ENCODE data around the gene BCO2.

Gene BCO2

GRCh38 chr11:112228706-112229105 lies 53.4 kb downstream of the BCO2 start:
- TF ChIP-seq TAF1 (IDR thresholded peaks at IDR 0.05; ENCODE audit: borderline replicate concordance, insufficient read depth, low read length) (no peak), FOXP2 (optimal IDR thresholded peaks at IDR 0.05; ENCODE audit: borderline replicate concordance, extremely low read depth, extremely low read length, insufficient read depth) (no peak), POLR2AphosphoS5 (IDR thresholded peaks at IDR 0.05; ENCODE audit: low read depth, low read length) (no peak), SIN3A (IDR thresholded peaks at IDR 0.05; ENCODE audit: borderline replicate concordance, insufficient read depth, low read length) (no peak), REST (IDR thresholded peaks at IDR 0.05; ENCODE audit: insufficient read depth in 1 of 2, low read depth in 2 of 2, low read length in 2 of 2) (no peak)

- TF ChIP-seq POLR2AphosphoS5 (IDR thresholded peaks at IDR 0.05; ENCODE audit: low read depth, low read length) (no peak), FOXP2 (optimal IDR thresholded peaks at IDR 0.05; ENCODE audit: borderline replicate concordance, extremely low read depth, extremely low read length, insufficient read depth) (no peak), REST (IDR thresholded peaks at IDR 0.05; ENCODE audit: insufficient read depth in 1 of 2, low read depth in 2 of 2, low read length in 2 of 2) (no peak), TAF1 (IDR thresholded peaks at IDR 0.05; ENCODE audit: borderline replicate concordance, insufficient read depth, low read length) (no peak), SIN3A (IDR thresholded peaks at IDR 0.05; ENCODE audit: borderline replicate concordance, insufficient read depth, low read length) (no peak)
These were observed 53.8 kb downstream of the BCO2 start for GRCh38 chr11:112229159-112229558.

- TF ChIP-seq SIN3A (IDR thresholded peaks at IDR 0.05; ENCODE audit: borderline replicate concordance, insufficient read depth, low read length): no peak
- TF ChIP-seq TAF1 (IDR thresholded peaks at IDR 0.05; ENCODE audit: borderline replicate concordance, insufficient read depth, low read length): no peak
- TF ChIP-seq FOXP2 (optimal IDR thresholded peaks at IDR 0.05; ENCODE audit: borderline replicate concordance, extremely low read depth, extremely low read length, insufficient read depth): no peak
- no peak for TF ChIP-seq POLR2AphosphoS5 (IDR thresholded peaks at IDR 0.05; ENCODE audit: low read depth, low read length)
- no peak for TF ChIP-seq REST (IDR thresholded peaks at IDR 0.05; ENCODE audit: insufficient read depth in 1 of 2, low read depth in 2 of 2, low read length in 2 of 2)
These were observed 54.6 kb downstream of the BCO2 start for GRCh38 chr11:112229746-112230433.

DNA sequence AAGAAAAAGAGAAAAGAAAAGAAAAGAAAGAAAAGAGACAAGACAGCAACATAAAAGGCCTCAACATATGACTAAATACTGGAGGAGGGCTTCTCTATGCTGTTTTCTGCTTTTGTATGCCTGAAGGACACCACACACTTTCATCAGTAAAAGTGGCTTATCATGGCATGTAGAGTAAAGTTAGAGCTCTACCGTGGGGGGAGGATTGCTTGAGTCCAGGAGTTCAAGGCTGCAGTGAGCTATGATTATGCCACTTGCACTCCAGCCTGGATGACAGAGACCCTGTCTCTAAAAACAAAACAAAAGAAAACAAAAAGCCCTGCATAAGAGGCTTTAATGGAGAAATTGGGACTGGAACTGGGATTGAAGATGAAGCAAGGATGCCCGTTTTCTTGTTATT lies 56.6 kb downstream of the BCO2 start:
- TF ChIP-seq TAF1 (IDR thresholded peaks at IDR 0.05; ENCODE audit: borderline replicate concordance, insufficient read depth, low read length): no peak
- TF ChIP-seq REST (IDR thresholded peaks at IDR 0.05; ENCODE audit: insufficient read depth in 1 of 2, low read depth in 2 of 2, low read length in 2 of 2): no peak
- TF ChIP-seq SIN3A (IDR thresholded peaks at IDR 0.05; ENCODE audit: borderline replicate concordance, insufficient read depth, low read length): no peak
- no peak for TF ChIP-seq POLR2AphosphoS5 (IDR thresholded peaks at IDR 0.05; ENCODE audit: low read depth, low read length)
- TF ChIP-seq FOXP2 (optimal IDR thresholded peaks at IDR 0.05; ENCODE audit: borderline replicate concordance, extremely low read depth, extremely low read length, insufficient read depth): no peak

Data from PFSK-1 (cell line).